GM12878 (cell line): Measurements from ENCODE around the gene ARHGAP15. TPM values are rescaled to one million over a fixed set of nuclear protein-coding genes. Genes with fewer than 3 reads are reported as not detected.
A peak's percentile ranks its signal among the peaks of the same experiment; 100 is the strongest.

Source experiments
- ATAC-seq: fragments of 200-7000 bp; cut with Tn5 transposase; 3 replicates; pipeline ENCODE4 v1.9.1; 2020; ENCODE audit warnings: mild to moderate bottlenecking, moderate library complexity
- BruUV-seq: library from RNA; stranded (reverse); fragments of 400-500 nt; replicated peaks from 2 replicates; lab custom pipeline; 2021; lab: Mats Ljungman, UMichigan
- CTCF ChIA-PET: fragments of 300-600 bp; sonication (Branson Sonifier 250); formaldehyde crosslinking; extraction: SDS; loops from one replicate; lab custom pipeline; 2021; ENCODE audit warnings: inconsistent platforms; lab: Yijun Ruan, JAX
- POLR2A ChIA-PET: fragments of 350-600 bp; formaldehyde crosslinking; extraction: SDS; loops from one replicate; lab custom pipeline; 2021; ENCODE audit warnings: inconsistent platforms; lab: Charles Lee
- RAD21 ChIA-PET: fragments of 300-600 bp; sonication (Branson Sonifier 250); formaldehyde crosslinking; loops from one replicate; lab custom pipeline; 2023; ENCODE audit warnings: antibody characterized with exemption; ENCODE audit not compliant: unreplicated experiment; lab: Charles Lee
- SMC1A ChIA-PET: fragments of 300-600 bp; sonication (Branson Sonifier 250); formaldehyde crosslinking; loops from one replicate; lab custom pipeline; 2023; ENCODE audit not compliant: unreplicated experiment, uncharacterized antibody; lab: Charles Lee
- DNase-seq: peaks from one replicate; pipeline ENCODE4 v3.0.0-alpha.2; 2011; ENCODE audit warnings: low read depth, low spot score
- FAIRE-seq: peaks from 3 replicates; lab custom pipeline; 2011; peaks lifted over from hg19 to GRCh38; lab: Jason Lieb, UNC
- H2AFZ ChIP-seq: 2 replicates; pipeline ENCODE4 v1.6.0; 2011; ENCODE audit warnings: low read depth, low read length, control low read depth; ENCODE audit not compliant: control insufficient read depth
- H3K27ac ChIP-seq: 2 replicates; pipeline ENCODE4 v1.5.1; 2011; ENCODE audit warnings: control low read depth; ENCODE audit not compliant: control insufficient read depth, insufficient read depth
- H3K27me3 ChIP-seq, 2 experiments: replicated peaks in 1 of 2; 2 replicates each; pipeline versions ENCODE4 v1.6.0 to v1.6.1; 2011; ENCODE audit warnings: low read length in 1 of 2; ENCODE audit not compliant: control insufficient read depth in 2 of 2, insufficient read depth in 2 of 2
- H3K36me3 ChIP-seq, 2 experiments: 2 replicates each; pipeline ENCODE4 v1.5.1; 2011; ENCODE audit warnings: low read length in 1 of 2; ENCODE audit not compliant: control insufficient read depth in 2 of 2, insufficient read depth in 2 of 2
- H3K4me1 ChIP-seq: 2 replicates; pipeline ENCODE4 v1.6.1; 2011; ENCODE audit warnings: mild to moderate bottlenecking, low read length, moderate library complexity, mixed read lengths; ENCODE audit not compliant: control insufficient read depth, insufficient read depth
- H3K4me2 ChIP-seq: 2 replicates; pipeline ENCODE4 v1.6.0; 2011; ENCODE audit warnings: control low read depth; ENCODE audit not compliant: control insufficient read depth, insufficient read depth
- H3K4me3 ChIP-seq: fragments of 200-600 bp; sonication (generic); 2 replicates; pipeline ENCODE4 v1.5.1; 2016
- H3K79me2 ChIP-seq: 2 replicates; pipeline ENCODE4 v1.6.0; 2011; ENCODE audit warnings: low read length; ENCODE audit not compliant: control insufficient read depth, insufficient read depth
- H3K9ac ChIP-seq: 2 replicates; pipeline ENCODE4 v1.8.0; 2011; ENCODE audit warnings: low read length, control low read depth, mixed read lengths; ENCODE audit not compliant: control insufficient read depth, insufficient read depth
- H3K9me3 ChIP-seq: replicated peaks from 3 replicates; pipeline ENCODE4 v1.5.1; 2011; ENCODE audit warnings: mild to moderate bottlenecking, low read length; ENCODE audit not compliant: control insufficient read depth, insufficient read depth
- H4K20me1 ChIP-seq: 2 replicates; pipeline ENCODE4 v1.6.0; 2011; ENCODE audit not compliant: control insufficient read depth, insufficient read depth
- CBX3 ChIP-seq: fragments of 200-600 bp; sonication (generic); IDR thresholded peaks from 2 replicates; pipeline ENCODE4 v1.6.1; 2016; ENCODE audit warnings: low read depth, borderline replicate concordance
- NR2C2 ChIP-seq: IDR thresholded peaks from 2 replicates; pipeline ENCODE4 v1.6.1; 2011; ENCODE audit warnings: borderline replicate concordance, low read depth; ENCODE audit not compliant: control insufficient read depth, insufficient read length
- POU2F2 ChIP-seq: IDR thresholded peaks from 3 replicates; pipeline ENCODE4 v1.6.1; 2011; ENCODE audit warnings: low read depth, mild to moderate bottlenecking, low read length, borderline replicate concordance
- RBBP5 ChIP-seq: fragments of 200-600 bp; sonication (generic); conservative IDR thresholded peaks from 2 replicates; pipeline ENCODE4 v1.6.1; 2016
- SMARCA5 ChIP-seq: fragments of 450-650 bp; IDR thresholded peaks from 2 replicates; pipeline ENCODE4 v1.6.1; 2017; ENCODE audit warnings: mild to moderate bottlenecking
- SREBF1 ChIP-seq: IDR thresholded peaks from 2 replicates; pipeline ENCODE4 v1.6.1; 2012; ENCODE audit warnings: mild to moderate bottlenecking, low read length
- SREBF2 ChIP-seq: IDR thresholded peaks from 2 replicates; pipeline ENCODE4 v1.6.1; 2012; ENCODE audit warnings: mild to moderate bottlenecking, low read length
- TARDBP ChIP-seq: IDR thresholded peaks from 2 replicates; pipeline ENCODE4 v1.6.1; 2016; ENCODE audit warnings: borderline replicate concordance
- TCF12 ChIP-seq: IDR thresholded peaks from 2 replicates; pipeline ENCODE4 v1.6.1; 2011; ENCODE audit warnings: low read depth, mild to moderate bottlenecking, low read length
- TCF7 ChIP-seq: IDR thresholded peaks from 2 replicates; pipeline ENCODE4 v1.6.1; 2014; ENCODE audit warnings: antibody characterized with exemption, borderline replicate concordance
- ZNF24 ChIP-seq: fragments of 450-650 bp; IDR thresholded peaks from 2 replicates; pipeline ENCODE4 v1.6.1; 2017; ENCODE audit warnings: antibody characterized with exemption, mild to moderate bottlenecking
- ZNF622 ChIP-seq: fragments of 450-650 bp; IDR thresholded peaks from 2 replicates; pipeline ENCODE4 v1.6.1; 2017; ENCODE audit warnings: mild to moderate bottlenecking, inconsistent platforms
- WGBS: methylation state at CpG from one replicate; pipeline ENCODE4 v1.1.6; 2016; ENCODE audit warnings: low lambda C conversion rate; ENCODE audit not compliant: insufficient replicate concordance, insufficient coverage; ENCODE audit errors: missing lambda C conversion rate; 5-methylcytosine and 5-hydroxymethylcytosine counted together
- in situ Hi-C: fragments of 300-500 bp; cut with MboI; formaldehyde crosslinking; loops from 9 replicates; pipeline ENCODE4 v1.14.3; 2018; ENCODE audit warnings: mixed read lengths
- intact Hi-C: fragments of 100-400 bp; cut with micrococcal nuclease; formaldehyde crosslinking; loops from one replicate; pipeline ENCODE4 v1.14.2; 2022; ENCODE audit not compliant: unreplicated experiment
- polyA plus RNA-seq, 11 experiments: library from polyadenylated mRNA; depleted of rRNA in 4 of 11; unstranded in 6 of 11; stranded (reverse) in 5 of 11; fragments of >200 nt; fragmentation: Nextera tagmentation in 4 of 11; fragmentation: Illumina TruSeq in 1 of 11; extraction: Ambion mirVana in 4 of 11; extraction: Trizol in 1 of 11; gene quantifications; 1 replicate in 1 of 11; 2 replicates in 10 of 11; pipeline versions ENCODE4 v1.2.1 to v1.2.3, GENCODE V29; 2011 to 2016; ENCODE audit warnings: inconsistent platforms in 2 of 11, missing spikeins in 2 of 11, low read depth in 1 of 11
- total RNA-seq, 4 experiments: library from RNA; depleted of rRNA in 3 of 4; stranded (reverse); fragments of >200 nt in 3 of 4; fragmentation: Illumina TruSeq in 1 of 4; extraction: Trizol in 1 of 4; gene quantifications; 2 replicates each; pipeline versions ENCODE4 v1.2.1 to v1.2.3, GENCODE V29; 2013 to 2021

Gene ARHGAP15
- total and polyA plus RNA-seq, 10 of the 15 experiments (the other 5 are each of a cell fraction or from before 2014, with no cell fraction given) = 38.0 to 92.6 (median 66.7) TPM

GRCh38 chr2:143261986-143262385 lies 132.8 kb downstream of the ARHGAP15 start:
- in situ Hi-C loops = no loop called here
- H2AFZ ChIP-seq = no peak overlapping the region
- peaks cover 12% of the 10 kb centered on the region; the same call in 1 of the 2 replicates for H3K4me1 ChIP-seq
- SMC1A ChIA-PET = interaction anchor here (1.2 to 8.7 kb wide), 4 partner anchors 22 to 150 kb away, joined by 3 to 164 read pairs (median 4); no protein-coding TSS in a partner anchor
- H3K9me3 ChIP-seq = peaks cover 2% of the 10 kb centered on the region; the same call in 2 of the 3 replicates
- 0 out of 2 replicates have a peak overlapping the region, but pooled peaks have one; percentile 10 for H3K4me2 ChIP-seq
- peak; percentile 68; the same call in 1 of the 2 replicates for TF ChIP-seq TCF12
- no peak for TF ChIP-seq TCF7
- peak; percentile 58; the same call in 1 of the 3 replicates for TF ChIP-seq POU2F2
- no peak overlapping the region for H3K4me3 ChIP-seq
- POLR2A ChIA-PET = interaction anchor here (0.6 kb wide), 1 partner anchor 119 kb away, joined by 3 read pairs; no protein-coding TSS in a partner anchor
- ATAC-seq = peak; percentile 16; the same call in 1 of the 3 replicates
- RAD21 ChIA-PET = interaction anchor here (1.0 to 9.5 kb wide), 3 partner anchors 39 to 150 kb away, joined by 3 to 115 read pairs (median 23); no protein-coding TSS in a partner anchor
- peaks cover 4% of the 10 kb centered on the region in 2 experiments; a peak in 2 of 4 replicates for H3K36me3 ChIP-seq
- no peaks in the 10 kb centered on the region for H3K27me3 ChIP-seq
- peak; percentile 88 for FAIRE-seq
- CTCF ChIA-PET = interaction anchor here (0.6 to 8.6 kb wide), 7 partner anchors 11 to 270 kb away, joined by 3 to 187 read pairs (median 6); no protein-coding TSS in a partner anchor
- no peak overlapping the region for H3K9ac ChIP-seq
- 0% methylated on average over 4 of the region's 4 CpGs for WGBS
- BruUV-seq = TSS peak; percentile 9
- no peaks in the 10 kb centered on the region for H4K20me1 ChIP-seq
- DNase-seq = no peak
- no peak overlapping the region for H3K27ac ChIP-seq
- H3K79me2 ChIP-seq = no peaks in the 10 kb centered on the region; the same call in 1 of the 2 replicates
- intact Hi-C loops = no loop called here

GRCh38 chr2:143262389-143262788 lies 133.2 kb downstream of the ARHGAP15 start:
- CTCF ChIA-PET = interaction anchor here (0.6 to 8.6 kb wide), 7 partner anchors 11 to 270 kb away, joined by 3 to 187 read pairs (median 6); no protein-coding TSS in a partner anchor
- peaks cover 2% of the 10 kb centered on the region; the same call in 2 of the 3 replicates for H3K9me3 ChIP-seq
- H3K36me3 ChIP-seq = peaks cover 4% of the 10 kb centered on the region in 2 experiments; a peak in 2 of 4 replicates
- no peak overlapping the region for H3K4me3 ChIP-seq
- H2AFZ ChIP-seq = no peak overlapping the region
- no peak overlapping the region for H3K9ac ChIP-seq
- H4K20me1 ChIP-seq = no peaks in the 10 kb centered on the region
- H3K4me2 ChIP-seq = no peak overlapping the region
- BruUV-seq = no TSS peak
- FAIRE-seq = no peak
- no peaks in the 10 kb centered on the region for H3K27me3 ChIP-seq
- intact Hi-C loops = no loop called here
- DNase-seq = no peak
- H3K27ac ChIP-seq = no peak overlapping the region
- SMC1A ChIA-PET = interaction anchor here (1.2 to 8.7 kb wide), 3 partner anchors 21 to 151 kb away, joined by 3 to 164 read pairs (median 5); no protein-coding TSS in a partner anchor
- no peaks in the 10 kb centered on the region; the same call in 1 of the 2 replicates for H3K79me2 ChIP-seq
- WGBS = 0% methylated on average over 3 of the region's 4 CpGs
- RAD21 ChIA-PET = interaction anchor here (4.5 to 9.5 kb wide), 2 partner anchors 39 to 151 kb away, joined by 23 to 115 read pairs; no protein-coding TSS in a partner anchor
- peaks cover 12% of the 10 kb centered on the region; the same call in 1 of the 2 replicates for H3K4me1 ChIP-seq
- TF ChIP-seq ZNF622 = no peak
- no peak for TF ChIP-seq TARDBP
- TF ChIP-seq NR2C2 = no peak
- TF ChIP-seq ZNF24 = no peak
- TF ChIP-seq SREBF1 = no peak
- no peak for TF ChIP-seq RBBP5
- no peak for TF ChIP-seq CBX3
- no peak for TF ChIP-seq SREBF2
- no peak for TF ChIP-seq SMARCA5
- no peak for ATAC-seq
- in situ Hi-C loops = no loop called here
- POLR2A ChIA-PET = no interaction called here
